ENCODE measurements around the gene GOLGA6A. TPM values are rescaled to one million over a fixed set of nuclear protein-coding genes. Genes with fewer than 3 reads are reported as not detected.
A peak's percentile ranks its signal among the peaks of the same experiment; 100 is the strongest.
"Not testable (repeated sequence)": the region's sequence is repeated elsewhere in the genome, so short reads cannot be mapped to it uniquely, and the experiment has no call there.

The GOLGA6A gene
- polyA plus RNA-seq (ENCODE audit: insufficient read depth in 1 of 5, insufficient read length in 5 of 5, low replicate concordance in 1 of 5): under 1 TPM in 3 of 5 donors, not detected in 2; 0.08 to 0.86 (median 0.15) TPM
- long read RNA-seq, donor 1: 0 reads
- long read RNA-seq, donor 2: 0 reads
- long read RNA-seq, donor 3: 0 reads
- long read RNA-seq, donor 4: 0 reads
- long read RNA-seq, donor 5: 0 reads
- long read RNA-seq, donor 6: 0 reads
- long read RNA-seq, donor 7: 0 reads
- long read RNA-seq, donor 8: 0 reads

- not testable (repeated sequence) for DNase-seq
Observed at GRCh38 chr15:74082450-74082849, at the start of gene GOLGA6A. GOLGA6A (minus strand) TSS chr15:74082550; CDS start chr15:74082509, 41 bp downstream.

- no peak for DNase-seq
Observed at GRCh38 chr15:74131628-74132413, 49.5 kb upstream of the GOLGA6A start.

GRCh38 chr15:74130849-74131627 lies 48.7 kb upstream of the GOLGA6A start:
- DNase-seq: no peak

- no peak for DNase-seq
Observed at GRCh38 chr15:74130155-74130848, 48.0 kb upstream of the GOLGA6A start, which contains the start of gene ISLR2. ISLR2 (plus strand) TSS chr15:74130586; CDS start chr15:74132755, 2,169 bp downstream.

GRCh38 chr15:74129586-74130154 lies 47.3 kb upstream of the GOLGA6A start:
- DNase-seq: no peak

- DNase-seq: no peak
Observed at GRCh38 chr15:74128785-74129585, 46.6 kb upstream of the GOLGA6A start.

- DNase-seq: no peak
Observed at GRCh38 chr15:74127954-74128784, 45.8 kb upstream of the GOLGA6A start.

- peak; percentile 78 to 85 for DNase-seq
Observed at GRCh38 chr15:74127255-74127953, 45.1 kb upstream of the GOLGA6A start.

GRCh38 chr15:74124759-74125158 lies 42.4 kb upstream of the GOLGA6A start:
- no peak for DNase-seq

- no peak for DNase-seq
Observed at GRCh38 chr15:74124196-74124595, 41.8 kb upstream of the GOLGA6A start.

GRCh38 chr15:74123658-74124057 lies 41.3 kb upstream of the GOLGA6A start:
- DNase-seq: no peak

- DNase-seq: no peak
Observed at GRCh38 chr15:74123131-74123429, 40.7 kb upstream of the GOLGA6A start.

GRCh38 chr15:74122403-74123130 lies 40.2 kb upstream of the GOLGA6A start:
- no peak for DNase-seq

GRCh38 chr15:74121858-74122257 lies 39.5 kb upstream of the GOLGA6A start:
- DNase-seq: no peak

- DNase-seq: no peak
Observed at GRCh38 chr15:74121039-74121438, 38.7 kb upstream of the GOLGA6A start.

- no peak for DNase-seq
Observed at GRCh38 chr15:74120426-74120825, 38.1 kb upstream of the GOLGA6A start.

GRCh38 chr15:74109713-74110112 lies 27.4 kb upstream of the GOLGA6A start:
- no peak for DNase-seq

- not testable (repeated sequence) for DNase-seq
Observed at GRCh38 chr15:74108611-74109010, 26.3 kb upstream of the GOLGA6A start.

Data from right lung (tissue), 10 donors.